C4-2B (cell line): Measurements from ENCODE around the gene C13orf46.

Experiments
- H3K27ac ChIP-seq: fragments of 450-650 bp; 2 replicates; pipeline ENCODE4 v1.5.1; 2017
- ZFX ChIP-seq: fragments of 450-650 bp; IDR thresholded peaks from 2 replicates; pipeline ENCODE4 v1.6.1; 2017
- TF ChIP-seq, protein P1 (sequence below): fragments of 450-650 bp; conservative IDR thresholded peaks from 2 replicates; pipeline ENCODE4 v1.5.1; 2017; ENCODE audit warnings: mild to moderate bottlenecking

Gene C13orf46

DNA sequence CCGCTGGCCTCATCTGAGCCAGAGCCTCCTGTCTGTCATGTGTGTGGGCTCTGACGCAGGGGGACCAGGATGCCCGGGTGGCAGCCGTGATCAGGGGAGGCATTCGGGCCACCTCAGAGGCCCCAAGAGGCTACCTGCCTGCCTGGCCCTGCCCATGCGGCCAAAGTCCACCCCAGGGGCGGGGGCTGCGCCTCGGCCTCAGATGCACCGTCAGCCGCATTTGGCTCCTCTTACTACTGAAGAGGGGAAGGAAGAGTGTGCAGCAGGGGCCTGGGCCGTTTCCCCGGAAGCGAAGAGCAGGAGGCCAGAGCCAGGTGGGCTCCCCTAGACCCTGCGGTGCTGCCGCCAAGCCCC is 34.0 kb downstream of the C13orf46 start:
- no peak overlapping the region for H3K27ac ChIP-seq

GRCh38 chr13:113939129-113939943 is 34.5 kb downstream of the C13orf46 start:
- no peak for TF ChIP-seq ZFX
- TF ChIP-seq, protein P1, sequence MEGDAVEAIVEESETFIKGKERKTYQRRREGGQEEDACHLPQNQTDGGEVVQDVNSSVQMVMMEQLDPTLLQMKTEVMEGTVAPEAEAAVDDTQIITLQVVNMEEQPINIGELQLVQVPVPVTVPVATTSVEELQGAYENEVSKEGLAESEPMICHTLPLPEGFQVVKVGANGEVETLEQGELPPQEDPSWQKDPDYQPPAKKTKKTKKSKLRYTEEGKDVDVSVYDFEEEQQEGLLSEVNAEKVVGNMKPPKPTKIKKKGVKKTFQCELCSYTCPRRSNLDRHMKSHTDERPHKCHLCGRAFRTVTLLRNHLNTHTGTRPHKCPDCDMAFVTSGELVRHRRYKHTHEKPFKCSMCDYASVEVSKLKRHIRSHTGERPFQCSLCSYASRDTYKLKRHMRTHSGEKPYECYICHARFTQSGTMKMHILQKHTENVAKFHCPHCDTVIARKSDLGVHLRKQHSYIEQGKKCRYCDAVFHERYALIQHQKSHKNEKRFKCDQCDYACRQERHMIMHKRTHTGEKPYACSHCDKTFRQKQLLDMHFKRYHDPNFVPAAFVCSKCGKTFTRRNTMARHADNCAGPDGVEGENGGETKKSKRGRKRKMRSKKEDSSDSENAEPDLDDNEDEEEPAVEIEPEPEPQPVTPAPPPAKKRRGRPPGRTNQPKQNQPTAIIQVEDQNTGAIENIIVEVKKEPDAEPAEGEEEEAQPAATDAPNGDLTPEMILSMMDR = no peak
- H3K27ac ChIP-seq = no peak overlapping the region

More for the DNA sequence above, 34.0 kb downstream of the C13orf46 start:
- TF ChIP-seq, protein P1 = no peak
- TF ChIP-seq ZFX = no peak

GRCh38 chr13:113938716-113939115 is 35.2 kb downstream of the C13orf46 start:
- H3K27ac ChIP-seq = no peak overlapping the region
- no peak for TF ChIP-seq ZFX
- TF ChIP-seq, protein P1 = no peak

DNA sequence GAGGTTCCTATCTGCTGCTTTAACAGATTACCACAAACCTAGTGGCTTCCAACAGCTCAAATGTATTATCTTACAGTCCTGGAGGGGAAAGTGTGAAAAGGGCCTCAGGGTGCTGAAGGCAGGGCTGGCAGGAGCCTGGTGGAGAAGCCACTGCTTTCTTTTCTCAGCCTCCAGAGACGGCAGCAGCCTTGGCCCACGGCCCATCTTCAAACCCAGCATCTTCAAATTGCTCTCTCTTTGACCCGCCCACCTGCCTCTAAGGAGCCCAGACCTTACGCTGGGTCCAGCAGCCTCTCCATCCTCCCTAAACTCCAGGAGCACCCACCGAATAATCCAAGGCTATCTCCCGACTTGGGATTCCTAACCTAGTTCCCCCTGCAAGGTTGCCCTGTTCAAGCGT is 35.6 kb downstream of the C13orf46 start:
- TF ChIP-seq, protein P1 = no peak
- no peak for TF ChIP-seq ZFX

GRCh38 chr13:113937527-113938180 is 36.2 kb downstream of the C13orf46 start:
- TF ChIP-seq ZFX = no peak
- TF ChIP-seq, protein P1 = no peak
- H3K27ac ChIP-seq = no peak overlapping the region

More for the DNA sequence above, 35.6 kb downstream of the C13orf46 start:
- H3K27ac ChIP-seq = no peak overlapping the region

DNA sequence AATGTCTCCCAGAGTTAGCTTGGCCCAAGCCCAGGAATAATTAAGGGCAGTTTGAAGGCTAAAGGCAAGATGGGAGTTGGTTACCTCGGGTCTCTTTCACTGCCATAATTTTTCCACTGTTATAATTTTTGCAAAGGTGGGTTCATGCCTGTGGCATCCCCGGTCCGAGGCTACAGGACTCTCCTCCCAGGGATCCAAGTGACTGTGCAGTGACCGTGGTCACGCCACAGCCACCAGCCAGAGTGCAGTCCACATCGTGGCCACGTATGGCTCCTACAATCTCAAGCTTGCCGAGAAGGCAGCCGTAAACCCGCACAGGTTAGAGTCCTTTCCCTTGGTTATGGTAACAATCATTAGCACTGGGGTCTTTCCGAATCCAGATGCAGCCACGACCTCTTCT is 36.8 kb downstream of the C13orf46 start:
- TF ChIP-seq, protein P1 = no peak
- no peak for TF ChIP-seq ZFX
- no peak overlapping the region for H3K27ac ChIP-seq
